G401.6 (cell line): ENCODE results near the gene BRI3.

Experiments used
- FAIRE-seq: peaks from 2 replicates; lab custom pipeline; 2012; peaks lifted over from hg19 to GRCh38; lab: Jason Lieb, UNC

Gene BRI3

DNA sequence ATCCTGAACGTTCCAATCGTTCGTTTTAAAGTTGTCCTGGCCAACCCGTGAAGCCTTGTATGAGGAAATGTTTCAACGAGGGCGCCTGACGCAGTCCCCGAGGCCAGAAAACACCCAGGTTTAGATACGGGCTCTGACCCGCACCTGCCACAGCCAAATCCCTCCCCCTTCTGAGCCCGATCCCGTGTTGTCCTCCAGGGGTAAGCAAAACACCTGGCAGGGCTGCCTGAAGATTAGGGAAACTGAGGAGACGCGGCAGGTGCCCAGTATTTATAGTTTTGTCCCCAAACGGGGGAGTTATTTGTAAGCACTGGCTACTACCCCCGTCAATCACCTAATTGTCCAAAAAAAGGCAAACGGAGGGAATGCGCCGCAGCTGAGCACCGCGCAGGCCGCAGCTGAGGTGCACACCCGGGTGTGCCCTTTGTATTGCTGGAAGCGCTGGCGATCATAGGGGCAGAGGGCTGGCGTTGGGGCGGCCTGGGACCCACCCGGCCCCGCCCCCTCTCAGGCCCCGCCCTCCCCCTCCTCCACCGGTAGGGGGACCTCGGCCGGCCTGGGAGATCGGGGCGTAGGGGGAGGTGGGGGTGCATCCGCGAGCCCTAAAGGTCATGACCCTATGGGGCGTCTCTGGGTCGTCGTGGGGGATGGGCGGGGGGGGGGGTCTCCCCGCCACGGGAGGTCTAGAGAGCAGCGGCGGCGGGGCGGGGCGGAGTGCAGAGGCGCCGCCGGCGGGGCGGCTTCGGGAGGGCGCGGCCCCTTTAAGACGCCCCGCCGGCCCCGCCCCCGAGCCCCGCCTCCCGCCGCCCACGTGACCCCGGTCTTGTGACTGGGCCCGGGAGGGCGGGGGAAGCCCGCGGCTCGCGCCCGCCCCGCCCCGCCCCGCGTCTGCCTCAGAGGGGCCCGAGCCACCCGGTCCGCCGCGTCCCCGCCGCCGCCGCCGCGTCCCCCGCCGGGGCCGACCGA lies at the start of gene BRI3:
BRI3 (plus strand) TSS at position 896 of the 966 bp plus-strand sequence. CDS start 110 bp downstream, outside the sequence.
- FAIRE-seq: no peak

DNA sequence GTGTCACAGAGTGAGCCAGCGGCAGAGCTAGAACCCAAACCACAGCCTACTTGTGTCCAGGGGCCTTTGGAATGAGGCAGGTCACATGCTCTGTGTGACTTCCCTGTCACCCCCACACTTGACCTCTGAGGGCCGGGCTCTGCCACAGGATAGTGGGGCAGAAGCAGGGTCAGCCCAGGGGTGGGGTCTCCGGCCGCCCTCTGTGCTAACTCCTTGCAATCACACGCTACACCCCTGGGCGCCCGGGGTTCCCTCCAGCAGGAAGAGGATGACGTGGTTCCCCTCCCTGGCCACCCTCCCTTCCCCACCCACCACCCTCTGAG lies 49.3 kb upstream of the BRI3 start:
- no peak for FAIRE-seq

DNA sequence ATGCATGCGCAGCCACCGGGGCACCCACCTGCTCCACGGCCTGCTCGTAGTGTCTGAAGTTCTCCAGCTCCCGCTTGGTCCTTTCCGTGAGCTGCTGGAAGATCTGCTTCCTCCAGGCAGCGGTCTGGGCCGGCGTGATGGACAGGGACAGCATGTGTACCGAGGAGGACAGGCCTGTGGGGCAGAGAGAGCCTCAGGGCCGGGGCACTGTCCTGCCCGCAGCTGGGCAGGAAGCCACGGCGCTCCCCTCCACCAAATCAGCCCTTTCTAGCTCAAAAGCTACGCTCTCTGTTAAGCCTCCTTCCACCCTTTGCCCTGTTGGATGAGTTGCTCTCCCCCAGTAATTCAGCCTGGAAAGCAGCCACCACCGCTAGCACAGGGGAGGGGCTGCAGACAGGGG lies 48.7 kb upstream of the BRI3 start:
- no peak for FAIRE-seq

DNA sequence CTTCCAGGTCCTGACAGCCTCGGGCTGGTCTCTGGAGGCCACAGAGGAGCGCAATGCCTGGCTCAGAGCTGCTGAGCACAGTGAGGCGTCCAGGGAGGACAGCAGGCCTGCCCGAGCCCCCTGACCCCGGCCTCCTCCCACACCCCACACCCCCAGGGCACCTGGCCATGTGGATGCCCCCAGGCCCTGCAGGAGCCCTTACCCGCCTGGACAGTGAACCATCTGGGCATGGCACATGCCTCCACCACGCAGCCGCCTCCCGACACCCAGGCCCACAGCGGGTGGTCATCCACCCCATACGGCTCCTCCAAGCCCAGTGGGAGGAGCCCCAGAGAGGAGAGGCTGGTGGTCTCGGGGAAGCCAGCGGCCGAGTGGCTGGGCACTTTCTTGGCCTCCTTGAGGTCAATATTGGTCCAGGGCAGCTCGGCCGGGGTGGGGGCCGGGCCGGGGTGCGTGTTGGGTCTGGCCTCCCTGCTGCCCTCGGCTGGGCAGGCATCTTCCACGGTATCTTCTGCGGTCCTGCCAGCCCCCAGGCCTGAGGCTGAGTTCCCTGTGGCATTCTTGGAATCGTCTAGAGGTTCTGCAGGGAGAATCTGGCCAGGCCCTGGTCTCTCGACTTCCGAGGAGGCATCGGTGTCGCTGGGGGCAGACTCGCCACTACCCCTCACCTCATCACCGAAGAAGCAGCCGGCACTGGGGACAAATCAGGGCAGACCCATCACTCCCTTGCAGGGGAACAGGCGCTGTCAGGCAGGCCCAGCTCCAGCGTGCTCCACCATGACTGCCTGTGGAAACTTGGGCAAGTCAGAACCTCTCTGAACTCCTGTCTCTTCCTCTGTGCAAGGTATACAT lies 48.0 kb upstream of the BRI3 start:
- FAIRE-seq: no peak

DNA sequence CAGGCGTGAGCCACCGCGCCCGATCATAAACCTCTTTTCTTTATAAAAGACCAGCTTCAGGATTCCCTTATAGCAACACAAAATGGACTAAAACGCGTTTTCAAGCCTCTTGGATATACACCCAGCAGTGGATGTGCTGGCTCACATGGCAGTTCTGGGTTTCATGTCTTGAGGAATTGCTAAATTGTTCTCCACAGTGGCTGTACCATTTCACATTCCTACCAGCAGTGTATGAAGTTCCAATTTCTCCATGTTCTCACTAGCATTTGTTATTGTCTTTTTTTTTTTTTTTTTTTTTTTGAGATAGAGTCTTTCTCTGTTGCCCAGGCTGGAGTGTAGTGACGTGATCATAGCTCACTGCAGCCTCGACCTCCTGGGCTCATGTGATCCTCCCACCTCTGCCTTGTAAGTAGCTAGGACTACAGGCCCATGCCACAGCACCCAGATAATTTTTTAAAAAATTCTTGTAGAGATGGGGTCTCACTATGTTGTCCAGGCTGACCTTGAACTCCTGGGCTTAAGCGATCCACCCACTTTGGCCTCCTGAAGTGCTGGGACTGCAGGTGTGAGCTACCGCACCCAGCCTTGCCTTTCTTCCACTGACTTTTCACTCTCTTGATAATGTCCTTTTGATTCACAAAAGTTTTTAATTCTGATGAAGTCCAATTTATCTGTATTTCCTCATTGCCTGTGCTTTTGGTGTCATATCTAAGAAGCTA lies 46.9 kb upstream of the BRI3 start:
- FAIRE-seq: no peak

- no peak for FAIRE-seq
Measured at GRCh38 chr7:98235901-98236300, 45.6 kb upstream of the BRI3 start.

DNA sequence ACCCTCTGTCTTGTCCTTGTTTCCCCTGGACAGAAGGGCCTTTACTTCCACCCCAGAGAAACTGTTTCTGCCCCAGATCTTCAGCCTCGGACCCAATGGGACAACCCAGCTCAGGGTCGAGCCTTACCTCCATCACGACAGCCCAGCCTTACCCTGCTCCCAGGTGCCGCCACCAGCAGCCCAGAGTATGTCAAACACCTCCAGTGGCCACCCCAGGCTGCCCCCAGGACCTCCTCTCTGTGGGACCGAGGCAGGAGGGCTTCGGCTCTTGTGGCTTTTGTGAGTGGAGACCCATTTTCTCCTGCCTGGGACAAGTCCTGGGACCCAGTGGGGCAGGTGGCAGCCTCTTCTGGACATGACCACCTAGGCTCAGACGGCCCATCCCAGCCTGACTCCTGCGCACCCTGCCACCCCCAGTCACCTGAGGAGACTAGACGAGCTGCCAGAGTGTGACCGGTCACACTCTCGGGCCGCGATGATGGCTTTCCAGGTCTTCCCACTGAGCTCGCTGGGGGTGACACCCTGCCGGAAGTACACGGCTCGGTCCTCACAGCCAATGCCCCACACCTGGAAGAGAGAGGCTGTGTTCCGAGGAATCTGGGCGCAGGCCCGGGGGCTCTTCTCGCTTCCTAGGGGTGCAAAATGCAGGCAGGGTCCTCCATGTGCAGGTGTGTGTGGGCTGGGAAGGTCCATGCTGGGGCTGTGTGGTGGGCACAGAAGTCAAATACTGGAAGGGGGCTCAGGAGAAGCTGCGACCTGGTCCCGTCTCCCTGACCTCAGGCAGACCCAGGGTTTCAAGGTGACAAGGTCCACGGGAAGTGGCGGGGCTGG lies 44.9 kb upstream of the BRI3 start:
- FAIRE-seq: no peak

DNA sequence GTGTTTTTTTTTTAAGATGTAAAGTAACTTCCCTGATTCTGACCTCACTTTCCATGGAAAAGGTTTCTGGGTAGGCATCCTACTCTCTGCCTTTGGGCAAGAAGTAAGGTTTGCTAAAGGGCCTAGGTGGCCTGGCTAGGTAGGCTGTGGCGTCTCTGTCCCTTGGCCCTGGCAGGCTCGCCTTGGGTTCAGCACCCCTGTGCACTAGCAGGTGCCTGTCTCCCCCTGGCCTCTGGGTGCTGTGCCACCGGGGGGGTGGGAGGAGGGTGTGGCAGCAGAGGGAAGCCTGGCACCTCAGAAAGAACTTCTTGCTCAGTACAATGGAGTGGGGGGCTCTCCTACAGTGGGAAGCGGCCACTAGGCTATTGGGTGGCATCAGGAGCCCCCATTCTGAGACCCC lies 43.4 kb upstream of the BRI3 start:
- no peak for FAIRE-seq

- FAIRE-seq: no peak
Measured at GRCh38 chr7:98238976-98239375, 42.5 kb upstream of the BRI3 start.

DNA sequence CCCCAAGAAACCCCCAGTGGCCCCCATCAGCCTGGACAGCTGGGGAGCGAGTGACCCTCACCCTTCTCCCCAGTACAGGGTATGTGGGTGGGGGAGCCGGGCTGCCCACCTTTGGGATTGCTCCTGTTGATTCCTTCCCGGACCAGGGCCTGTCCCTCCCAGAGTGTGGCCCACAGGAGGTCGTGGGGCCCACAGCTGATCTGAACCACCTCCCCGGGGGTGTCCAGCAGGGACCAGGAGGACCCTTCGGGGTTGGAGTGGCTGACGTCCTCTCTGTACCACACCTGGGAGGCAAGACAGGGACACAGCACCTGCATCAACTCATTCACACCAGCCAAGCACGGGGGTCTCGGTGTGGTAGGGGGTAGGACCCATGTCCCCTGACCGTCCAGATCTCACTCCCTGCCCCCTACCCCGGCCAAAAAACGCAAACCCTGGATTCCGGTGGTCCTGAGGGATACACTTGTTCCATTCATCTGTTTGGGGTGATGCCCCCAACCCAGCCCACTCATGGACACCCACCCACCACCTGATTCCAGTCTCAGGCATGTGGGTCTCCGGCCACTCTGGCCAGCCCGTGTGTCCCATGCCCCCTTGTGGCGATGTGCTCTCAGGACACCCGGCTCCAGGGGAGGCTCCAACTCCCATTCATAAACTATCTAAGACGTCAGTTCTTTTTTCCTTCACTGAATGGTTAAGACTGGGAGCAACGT lies 40.4 kb upstream of the BRI3 start:
- no peak for FAIRE-seq

DNA sequence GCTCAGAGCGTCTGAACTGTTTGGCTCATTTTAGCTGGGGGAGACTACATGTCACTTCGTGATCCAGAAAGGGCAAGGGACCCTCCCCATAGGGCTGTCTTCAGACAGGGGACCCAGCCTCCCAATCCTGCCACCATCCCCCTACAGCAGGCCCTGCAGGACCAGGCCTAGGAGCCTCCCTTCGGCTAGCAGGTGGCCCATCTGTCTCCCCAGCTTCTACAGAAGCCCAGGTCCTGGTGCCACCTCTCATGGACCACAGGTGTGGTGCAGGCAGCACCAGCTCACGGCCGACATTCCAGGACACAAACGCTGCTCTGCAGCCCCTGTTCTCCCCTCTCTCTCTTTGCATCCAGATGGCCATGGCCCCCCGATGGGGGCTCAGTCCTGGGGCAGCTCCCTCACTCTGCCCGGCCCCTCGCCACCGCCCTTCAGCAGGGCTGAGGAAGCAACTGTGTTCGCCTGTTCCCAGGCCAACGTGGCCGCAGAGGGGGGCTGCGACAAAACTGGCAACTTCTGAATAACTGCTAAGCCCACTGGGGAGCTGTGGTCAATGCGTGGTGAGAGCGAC lies 39.7 kb upstream of the BRI3 start:
- no peak for FAIRE-seq

GRCh38 chr7:98242342-98242741 lies 39.1 kb upstream of the BRI3 start:
- no peak for FAIRE-seq

GRCh38 chr7:98242934-98243333 lies 38.6 kb upstream of the BRI3 start:
- FAIRE-seq: no peak

GRCh38 chr7:98244871-98245270 lies 36.6 kb upstream of the BRI3 start:
- FAIRE-seq: no peak

- no peak for FAIRE-seq
Measured at GRCh38 chr7:98248156-98248555, 33.3 kb upstream of the BRI3 start.

DNA sequence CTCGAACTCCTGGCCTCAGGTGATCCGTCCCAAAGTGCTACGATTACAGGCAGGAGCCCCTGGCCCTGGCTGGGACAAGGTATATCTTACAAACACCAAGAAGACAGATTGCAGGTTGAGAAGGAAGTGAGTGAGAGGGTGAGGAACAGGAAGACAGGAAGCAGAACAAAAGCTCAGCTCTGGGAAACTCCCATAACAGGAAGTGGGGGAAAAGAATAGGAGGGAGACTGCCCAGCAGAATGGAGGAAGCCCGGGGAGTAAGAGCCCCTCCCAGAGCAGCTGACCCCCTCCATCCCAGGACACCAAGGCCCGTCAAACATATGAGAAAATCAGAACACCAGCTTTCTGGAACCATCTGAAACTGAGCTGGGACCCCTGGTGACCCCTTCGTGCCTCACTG lies 32.4 kb upstream of the BRI3 start:
- no peak for FAIRE-seq

- FAIRE-seq: no peak
Measured at GRCh38 chr7:98250789-98251188, 30.7 kb upstream of the BRI3 start.

GRCh38 chr7:98251231-98251600 lies 30.3 kb upstream of the BRI3 start:
- FAIRE-seq: no peak

DNA sequence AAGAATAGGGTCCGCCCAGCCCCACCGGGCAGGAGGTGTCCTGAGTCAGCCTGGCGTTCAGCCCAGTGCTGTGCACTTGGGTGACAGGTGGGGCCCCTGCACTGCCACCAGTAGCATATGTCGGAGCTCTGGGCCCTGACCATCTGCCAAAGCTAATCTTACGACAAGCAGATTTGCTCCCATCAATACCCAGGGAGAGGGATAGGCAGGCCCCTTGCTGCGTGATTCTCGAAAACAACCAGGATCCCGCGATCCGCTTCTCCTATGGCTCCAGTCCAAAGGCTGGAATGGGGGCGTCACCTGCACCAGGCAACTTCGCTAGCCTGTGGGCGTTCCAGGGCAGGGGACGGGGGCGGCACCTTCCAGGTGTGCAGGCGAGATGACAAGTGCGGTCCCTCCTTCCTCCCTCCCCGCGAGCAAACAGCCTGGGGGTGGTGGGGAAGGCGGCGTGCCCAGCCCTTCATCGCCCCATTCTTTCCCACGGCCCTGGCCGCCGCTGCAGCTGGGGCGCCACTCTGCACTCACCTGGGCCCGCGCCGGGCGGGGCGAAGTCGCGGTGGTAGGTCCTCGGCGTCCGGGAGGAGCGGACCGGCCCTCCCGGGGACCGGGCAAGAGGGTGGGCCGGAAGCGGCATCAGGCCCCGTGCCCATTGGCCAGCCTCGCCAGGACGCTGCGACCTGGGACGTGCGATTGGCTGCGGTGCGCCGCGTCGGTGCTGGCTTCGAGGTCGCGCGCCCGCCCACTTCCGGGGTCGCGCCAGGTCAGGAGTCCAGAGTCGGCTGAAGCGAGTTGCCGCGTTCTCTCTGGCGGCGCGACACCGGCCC lies 29.7 kb upstream of the BRI3 start, which contains the start of gene TECPR1:
TECPR1 (minus strand) TSS at position 632 of the 824 bp plus-strand sequence. CDS start 6,086 bp downstream, outside the sequence.
- no peak for FAIRE-seq
